ENCODE data around the gene SLCO1B1.

Gene SLCO1B1

DNA sequence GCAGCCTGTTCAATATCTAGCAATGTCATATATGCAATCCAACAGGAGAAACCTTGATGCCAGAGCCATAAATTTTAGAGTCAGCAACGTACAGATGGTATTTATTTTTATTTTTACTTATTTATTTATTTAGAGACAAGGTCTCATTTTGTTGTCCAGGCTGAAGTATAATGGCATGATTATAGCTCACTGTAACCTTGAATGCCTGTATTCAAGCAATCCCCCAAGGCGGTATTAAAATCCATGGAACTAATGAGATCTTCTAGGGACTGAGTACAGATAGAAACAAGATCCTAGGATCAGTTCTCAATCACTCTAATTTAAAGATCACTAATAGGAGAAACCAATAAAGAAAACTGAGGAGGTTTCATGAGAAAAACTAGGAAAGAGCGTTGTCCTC is 89.3 kb downstream of the SLCO1B1 start:
- DNase-seq (ENCODE audit: low spot score), result no peak

DNA sequence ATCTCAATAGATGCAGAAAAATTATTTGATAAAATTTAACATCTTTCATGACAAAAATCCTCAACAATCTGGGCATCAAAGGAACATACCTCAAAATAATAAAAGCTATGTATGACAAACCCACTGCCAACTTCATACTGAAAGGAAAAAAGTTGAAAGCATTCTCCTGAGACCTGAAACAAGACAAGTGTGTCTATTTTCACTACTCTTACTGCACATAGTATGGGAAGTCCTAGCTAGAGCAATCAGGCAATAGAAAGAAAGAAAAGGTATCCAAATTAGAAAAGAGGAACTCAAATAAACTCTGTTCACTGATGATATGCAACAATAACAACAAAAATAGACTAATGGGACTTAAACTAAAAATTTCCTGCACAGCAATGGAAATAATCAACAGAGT is 90.1 kb downstream of the SLCO1B1 start:
- DNase-seq (ENCODE audit: low spot score), result no peak

GRCh38 chr12:21221778-21222177 is 90.8 kb downstream of the SLCO1B1 start:
- no peak for DNase-seq (ENCODE audit: low spot score)

GRCh38 chr12:21223930-21224329 is 92.9 kb downstream of the SLCO1B1 start:
- DNase-seq (ENCODE audit: low spot score), result no peak

DNA sequence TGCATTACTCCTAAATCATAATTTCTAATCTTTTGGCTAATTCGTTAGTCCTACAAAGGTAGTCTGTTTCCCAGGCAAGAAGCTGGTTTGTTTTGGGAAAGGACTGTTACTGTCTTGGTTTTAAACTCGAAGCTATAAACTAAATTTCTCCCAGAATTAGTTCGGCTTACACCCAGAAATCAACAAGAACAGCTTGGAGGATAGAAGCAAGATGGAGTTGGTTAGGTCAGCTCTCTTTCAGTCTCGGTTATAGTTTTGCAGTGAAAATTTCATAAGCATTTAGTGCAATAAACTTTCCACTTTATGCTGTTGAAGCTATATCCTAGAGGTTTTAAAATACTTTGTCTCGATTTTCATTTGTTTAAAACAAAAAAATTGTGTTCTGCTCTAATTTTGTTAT is 103.4 kb downstream of the SLCO1B1 start:
- DNase-seq (ENCODE audit: low spot score), result no peak

- DNase-seq (ENCODE audit: low spot score), result no peak
Observed at GRCh38 chr12:21239866-21240265, 108.9 kb downstream of the SLCO1B1 start.

DNA sequence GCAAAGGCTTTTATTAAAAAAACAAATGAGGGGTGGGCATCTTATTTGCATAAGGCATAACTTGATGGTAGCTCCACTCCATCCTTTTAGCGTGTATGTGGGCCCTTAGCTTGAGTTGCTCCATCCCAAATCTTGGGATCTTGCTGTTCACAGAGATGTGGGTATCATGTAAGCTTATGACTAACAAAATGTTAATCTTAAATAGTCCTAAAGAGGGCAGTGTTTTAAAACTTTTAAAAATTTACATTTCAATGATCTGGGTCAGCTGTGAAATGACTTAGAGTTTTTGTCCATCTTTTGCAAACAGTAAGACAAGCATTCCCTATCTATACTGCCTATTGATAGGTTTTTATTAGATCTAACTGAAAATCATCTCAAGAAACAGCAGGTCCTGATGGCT is 117.7 kb downstream of the SLCO1B1 start:
- no peak for DNase-seq (ENCODE audit: low spot score)

GRCh38 chr12:21252070-21252469 is 121.1 kb downstream of the SLCO1B1 start:
- DNase-seq (ENCODE audit: low spot score), result no peak

- no peak for DNase-seq (ENCODE audit: low spot score)
Observed at GRCh38 chr12:21257172-21257571, 126.2 kb downstream of the SLCO1B1 start.

DNA sequence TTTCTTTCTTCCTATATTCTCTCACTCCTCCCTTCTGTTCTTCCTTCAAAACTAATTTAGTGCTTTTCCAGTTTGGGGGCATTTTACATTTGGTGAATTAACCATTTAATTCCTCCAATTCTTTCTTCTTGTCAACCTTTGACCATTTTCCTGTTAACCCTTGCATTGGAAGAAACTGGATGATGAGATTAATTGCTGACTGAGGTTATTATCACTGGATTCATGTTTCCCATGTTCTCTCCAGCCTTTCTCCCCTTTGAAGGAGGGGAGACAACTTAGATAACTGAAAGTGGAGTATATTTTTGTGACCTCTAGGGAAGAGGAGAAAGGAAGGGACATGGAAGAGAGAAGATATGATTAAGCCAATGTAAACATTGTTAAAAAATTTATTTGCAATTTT is 133.2 kb downstream of the SLCO1B1 start:
- no peak for DNase-seq (ENCODE audit: low spot score)

- no peak for DNase-seq (ENCODE audit: low spot score)
Observed at GRCh38 chr12:21265932-21266331, 134.9 kb downstream of the SLCO1B1 start.

DNA sequence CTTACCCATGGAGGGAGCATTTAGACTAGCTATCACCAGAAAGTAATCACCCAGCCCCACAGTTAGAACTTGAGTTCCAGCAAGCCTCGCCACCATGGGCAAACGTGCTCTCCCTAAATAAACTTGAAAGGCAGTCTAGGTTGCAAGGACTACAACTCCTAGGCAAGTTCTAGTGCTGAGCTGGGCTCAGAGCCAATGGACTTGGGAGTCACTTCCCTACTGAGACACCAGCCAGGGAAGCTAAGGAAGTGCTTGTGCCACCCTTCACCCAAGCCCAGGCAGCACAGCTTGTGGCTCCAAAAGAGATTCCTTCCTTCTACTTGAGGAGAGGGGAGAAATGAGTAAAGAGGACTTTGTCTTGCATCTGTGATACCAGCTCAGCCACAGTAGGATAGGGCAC is 145.8 kb downstream of the SLCO1B1 start:
- DNase-seq (ENCODE audit: low spot score), result no peak

Measured in hematopoietic multipotent progenitor cell treated with erythropoietin and hydrocortisone succinate and interleukin-3 and kit ligand, for 15 days (in vitro differentiated cells).